ENCODE measurements around the gene KRTAP16-1.

KRTAP16-1 gene

GRCh38 chr17:41311111-41311510, 2.0 kb upstream of the KRTAP16-1 start:
- Histone ChIP-seq H3K27me3 (ENCODE audit: insufficient read depth, low read length, poor library complexity, severe bottlenecking) (no peaks in the 10 kb centered on the region), H3K4me3 (ENCODE audit: low read length, poor library complexity, severe bottlenecking) (no peak overlapping the region), H3K4me1 (ENCODE audit: insufficient read depth, low read length, poor library complexity, severe bottlenecking) (peaks cover 43% of the 10 kb centered on the region), H3F3A (ENCODE audit: low read depth) (peaks cover 14% of the 10 kb centered on the region), H3K36me3 (ENCODE audit: insufficient read depth, low read length) (no peaks in the 10 kb centered on the region), H3K4me2 (ENCODE audit: low read depth, low read length, poor library complexity, severe bottlenecking) (no peak overlapping the region), H3K79me2 (ENCODE audit: insufficient read depth, low read length) (no peaks in the 10 kb centered on the region), H2AFZ (ENCODE audit: low read length) (no peak overlapping the region), H3K9me2 (replicated peaks; ENCODE audit: low read depth, low read length) (no peaks in the 10 kb centered on the region), H4K20me1 (ENCODE audit: insufficient read depth, low read length, poor library complexity, severe bottlenecking) (no peaks in the 10 kb centered on the region), H3K9ac (ENCODE audit: low read depth, low read length, poor library complexity, severe bottlenecking) (no peak overlapping the region), H3K9me3 (ENCODE audit: insufficient read depth, low read depth, low read length) (no peaks in the 10 kb centered on the region)
- TF ChIP-seq CTCF (conservative IDR thresholded peaks at IDR 0.05; ENCODE audit: low read length) (no peak), EZH2phosphoT487 (IDR thresholded peaks at IDR 0.05; ENCODE audit: borderline replicate concordance) (no peak)

GRCh38 chr17:41308251-41308917, 725 bp downstream of the KRTAP16-1 start:
- no peaks in the 10 kb centered on the region for H3K79me2 ChIP-seq (ENCODE audit: insufficient read depth, low read length)
- no peaks in the 10 kb centered on the region for H3K9me3 ChIP-seq (ENCODE audit: insufficient read depth, low read depth, low read length)
- H3K27me3 ChIP-seq (ENCODE audit: insufficient read depth, low read length, poor library complexity, severe bottlenecking), result no peaks in the 10 kb centered on the region
- H3K4me2 ChIP-seq (ENCODE audit: low read depth, low read length, poor library complexity, severe bottlenecking), result peak overlapping the region; percentile 86
- TF ChIP-seq EZH2phosphoT487 (IDR thresholded peaks at IDR 0.05; ENCODE audit: borderline replicate concordance), result no peak
- TF ChIP-seq CTCF (conservative IDR thresholded peaks at IDR 0.05; ENCODE audit: low read length), result no peak
- no peaks in the 10 kb centered on the region for H3K9me2 ChIP-seq (replicated peaks; ENCODE audit: low read depth, low read length)
- peak overlapping the region; percentile 23 for H2AFZ ChIP-seq (ENCODE audit: low read length)
- H3K4me3 ChIP-seq (ENCODE audit: low read length, poor library complexity, severe bottlenecking), result peak overlapping the region; percentile 65
- H3K36me3 ChIP-seq (ENCODE audit: insufficient read depth, low read length), result no peaks in the 10 kb centered on the region
- no peaks in the 10 kb centered on the region for H4K20me1 ChIP-seq (ENCODE audit: insufficient read depth, low read length, poor library complexity, severe bottlenecking)
- peaks cover 43% of the 10 kb centered on the region for H3K4me1 ChIP-seq (ENCODE audit: insufficient read depth, low read length, poor library complexity, severe bottlenecking)
- H3K9ac ChIP-seq (ENCODE audit: low read depth, low read length, poor library complexity, severe bottlenecking), result peak overlapping the region; percentile 74
- peaks cover 14% of the 10 kb centered on the region for H3F3A ChIP-seq (ENCODE audit: low read depth)

- TF ChIP-seq EZH2phosphoT487 (IDR thresholded peaks at IDR 0.05; ENCODE audit: borderline replicate concordance) (no peak), CTCF (conservative IDR thresholded peaks at IDR 0.05; ENCODE audit: low read length) (no peak)
- no peaks in the 10 kb centered on the region for H4K20me1 ChIP-seq (ENCODE audit: insufficient read depth, low read length, poor library complexity, severe bottlenecking)
- H3K4me3 ChIP-seq (ENCODE audit: low read length, poor library complexity, severe bottlenecking), result peak overlapping the region; percentile 65
- peaks cover 43% of the 10 kb centered on the region for H3K4me1 ChIP-seq (ENCODE audit: insufficient read depth, low read length, poor library complexity, severe bottlenecking)
- H3K9me2 ChIP-seq (replicated peaks; ENCODE audit: low read depth, low read length), result no peaks in the 10 kb centered on the region
- H3K4me2 ChIP-seq (ENCODE audit: low read depth, low read length, poor library complexity, severe bottlenecking), result peak overlapping the region; percentile 86
- H3K27me3 ChIP-seq (ENCODE audit: insufficient read depth, low read length, poor library complexity, severe bottlenecking), result no peaks in the 10 kb centered on the region
- no peaks in the 10 kb centered on the region for H3K9me3 ChIP-seq (ENCODE audit: insufficient read depth, low read depth, low read length)
- H3K79me2 ChIP-seq (ENCODE audit: insufficient read depth, low read length), result no peaks in the 10 kb centered on the region
- H3K9ac ChIP-seq (ENCODE audit: low read depth, low read length, poor library complexity, severe bottlenecking), result peak overlapping the region; percentile 70
- H3K36me3 ChIP-seq (ENCODE audit: insufficient read depth, low read length), result no peaks in the 10 kb centered on the region
- H2AFZ ChIP-seq (ENCODE audit: low read length), result no peak overlapping the region
- peaks cover 14% of the 10 kb centered on the region for H3F3A ChIP-seq (ENCODE audit: low read depth)
These were observed 1.5 kb downstream of the KRTAP16-1 start for GRCh38 chr17:41307647-41308046.

Data from Loucy (cell line).